Colonic mucosa (tissue), 4 donors: Measurements from ENCODE around the gene SCGB2A2. TPM values are rescaled to one million over a fixed set of nuclear protein-coding genes. Genes with fewer than 3 reads are reported as not detected.

Source experiments
- DNase-seq: peaks from one replicate; pipeline ENCODE4 v3.0.0-alpha.2; 2020
- H3K27ac ChIP-seq: fragments of 200-600 bp; one replicate; pipeline ENCODE4 v1.8.0; 2021
- H3K27me3 ChIP-seq: fragments of 200-600 bp; one replicate; pipeline ENCODE4 v1.8.0; 2021
- H3K36me3 ChIP-seq: fragments of 200-600 bp; one replicate; pipeline ENCODE4 v1.8.0; 2021
- H3K4me1 ChIP-seq: fragments of 200-600 bp; one replicate; pipeline ENCODE4 v1.8.0; 2021; ENCODE audit warnings: mild to moderate bottlenecking
- H3K4me3 ChIP-seq: fragments of 200-600 bp; one replicate; pipeline ENCODE4 v1.8.0; 2021
- H3K9ac ChIP-seq, 2 donors: one replicate each; pipeline ENCODE4 v1.7.0; 2013; ENCODE audit warnings: control low read depth in 2 of 2, low read depth in 2 of 2, low read length in 2 of 2
- H3K9me3 ChIP-seq: fragments of 200-600 bp; one replicate; pipeline ENCODE4 v1.8.0; 2021
- intact Hi-C: fragments of 100-400 bp; cut with DNase I; formaldehyde crosslinking; loops from one replicate; pipeline ENCODE4 v1.14.1; 2022
- total RNA-seq, 2 donors: library from RNA; stranded (reverse); fragmentation: NEBNext Ultra II Directional in 1 of 2; extraction: Animal tissue kit (Norgen Biotek cat#: 25700) in 1 of 2; gene quantifications; one replicate each; pipeline ENCODE4 v1.2.1, GENCODE V29; 2021
- TF ChIP-seq, protein P1 (sequence below): fragments of 200-600 bp; IDR thresholded peaks from one replicate; pipeline ENCODE4 v1.8.0; 2022; ENCODE audit warnings: antibody characterized with exemption, mild to moderate bottlenecking
- donor health status: healthy.
- donor health status: DM: no; HTN: no; CAD: no.
- donor health status: DM: no; HTN: no; CAD: no.

The SCGB2A2 gene
- total RNA-seq, 2 donors from 2014 or later: not detected

DNA sequence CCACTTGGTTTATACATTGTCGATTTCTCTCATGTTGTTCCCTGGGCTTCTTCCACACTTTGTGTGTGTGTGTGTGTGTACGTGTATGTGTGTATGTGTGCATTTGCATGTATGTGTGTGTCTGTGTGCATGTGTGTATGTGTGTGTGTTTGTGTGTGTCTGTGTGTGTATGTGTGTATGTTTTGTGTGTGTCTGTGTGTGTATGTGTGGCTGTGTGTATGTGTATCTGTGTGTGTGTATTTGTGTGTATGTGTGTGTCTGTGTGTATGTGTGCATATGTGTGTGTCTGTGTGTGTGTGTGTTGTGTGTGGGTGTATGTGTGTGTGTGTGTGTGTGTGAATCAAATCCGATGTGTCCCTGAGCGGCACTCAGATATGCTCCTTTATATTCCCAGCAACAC lies 32.5 kb upstream of the SCGB2A2 start:
- Histone ChIP-seq H3K36me3 (no peaks in the 10 kb centered on the region), H3K9ac (no peak overlapping the region), H3K4me3 (no peak overlapping the region), H3K27me3 (no peaks in the 10 kb centered on the region), H3K9me3 (no peaks in the 10 kb centered on the region), H3K27ac (no peak overlapping the region), H3K4me1 (no peaks in the 10 kb centered on the region)
- intact Hi-C loops: no loop called here
- no peak for DNase-seq
- TF ChIP-seq, protein P1, sequence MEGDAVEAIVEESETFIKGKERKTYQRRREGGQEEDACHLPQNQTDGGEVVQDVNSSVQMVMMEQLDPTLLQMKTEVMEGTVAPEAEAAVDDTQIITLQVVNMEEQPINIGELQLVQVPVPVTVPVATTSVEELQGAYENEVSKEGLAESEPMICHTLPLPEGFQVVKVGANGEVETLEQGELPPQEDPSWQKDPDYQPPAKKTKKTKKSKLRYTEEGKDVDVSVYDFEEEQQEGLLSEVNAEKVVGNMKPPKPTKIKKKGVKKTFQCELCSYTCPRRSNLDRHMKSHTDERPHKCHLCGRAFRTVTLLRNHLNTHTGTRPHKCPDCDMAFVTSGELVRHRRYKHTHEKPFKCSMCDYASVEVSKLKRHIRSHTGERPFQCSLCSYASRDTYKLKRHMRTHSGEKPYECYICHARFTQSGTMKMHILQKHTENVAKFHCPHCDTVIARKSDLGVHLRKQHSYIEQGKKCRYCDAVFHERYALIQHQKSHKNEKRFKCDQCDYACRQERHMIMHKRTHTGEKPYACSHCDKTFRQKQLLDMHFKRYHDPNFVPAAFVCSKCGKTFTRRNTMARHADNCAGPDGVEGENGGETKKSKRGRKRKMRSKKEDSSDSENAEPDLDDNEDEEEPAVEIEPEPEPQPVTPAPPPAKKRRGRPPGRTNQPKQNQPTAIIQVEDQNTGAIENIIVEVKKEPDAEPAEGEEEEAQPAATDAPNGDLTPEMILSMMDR: no peak

DNA sequence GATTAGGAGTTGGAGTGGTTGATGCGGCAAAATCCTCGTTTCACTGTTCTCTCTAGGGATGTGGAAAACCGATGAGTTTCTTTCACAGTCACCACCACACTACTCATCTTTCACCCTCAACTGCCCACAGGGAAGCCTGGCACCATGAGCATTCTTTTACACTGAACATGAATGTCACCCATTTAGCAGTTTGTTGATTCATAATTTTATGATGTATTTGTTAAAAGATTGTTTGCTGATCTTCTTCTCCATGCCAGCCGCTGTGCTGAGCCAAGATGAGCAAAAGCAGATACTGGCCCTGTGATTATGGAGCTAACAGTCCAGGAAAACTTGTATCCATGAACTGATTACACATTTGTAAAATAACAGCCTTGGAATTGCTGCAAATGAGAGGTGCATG lies 31.8 kb upstream of the SCGB2A2 start:
- intact Hi-C loops: no loop called here
- no peak overlapping the region for H3K4me3 ChIP-seq
- TF ChIP-seq, protein P1: no peak
- no peaks in the 10 kb centered on the region for H3K36me3 ChIP-seq
- no peak for DNase-seq
- no peak overlapping the region for H3K27ac ChIP-seq
- no peaks in the 10 kb centered on the region for H3K9me3 ChIP-seq
- H3K9ac ChIP-seq: no peak overlapping the region
- H3K27me3 ChIP-seq: no peaks in the 10 kb centered on the region
- no peaks in the 10 kb centered on the region for H3K4me1 ChIP-seq

DNA sequence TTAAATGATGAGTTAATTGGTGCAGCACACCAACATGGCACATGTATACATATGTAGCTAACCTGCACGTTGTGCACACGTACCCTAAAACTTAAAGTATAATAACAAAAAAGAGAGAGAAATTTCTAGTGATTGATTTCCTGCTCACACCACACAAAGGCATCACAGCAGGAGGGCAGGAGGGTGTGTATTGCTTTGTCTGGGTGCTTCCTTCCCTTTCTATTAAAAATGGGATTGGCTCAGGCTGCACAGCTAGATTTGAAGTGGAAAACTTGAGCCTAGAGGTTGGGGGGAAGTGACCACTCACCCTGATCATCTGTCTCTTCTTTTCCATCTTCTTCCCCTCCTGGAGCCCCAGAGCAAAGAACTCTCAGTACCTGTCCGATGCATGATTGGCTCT lies 28.9 kb upstream of the SCGB2A2 start:
- intact Hi-C loops: no loop called here
- H3K4me1 ChIP-seq: no peaks in the 10 kb centered on the region
- no peaks in the 10 kb centered on the region for H3K27me3 ChIP-seq
- H3K4me3 ChIP-seq: no peak overlapping the region
- TF ChIP-seq, protein P1: no peak
- no peaks in the 10 kb centered on the region for H3K36me3 ChIP-seq
- H3K9me3 ChIP-seq: no peaks in the 10 kb centered on the region
- no peak overlapping the region for H3K9ac ChIP-seq
- H3K27ac ChIP-seq: no peak overlapping the region
- DNase-seq: no peak

DNA sequence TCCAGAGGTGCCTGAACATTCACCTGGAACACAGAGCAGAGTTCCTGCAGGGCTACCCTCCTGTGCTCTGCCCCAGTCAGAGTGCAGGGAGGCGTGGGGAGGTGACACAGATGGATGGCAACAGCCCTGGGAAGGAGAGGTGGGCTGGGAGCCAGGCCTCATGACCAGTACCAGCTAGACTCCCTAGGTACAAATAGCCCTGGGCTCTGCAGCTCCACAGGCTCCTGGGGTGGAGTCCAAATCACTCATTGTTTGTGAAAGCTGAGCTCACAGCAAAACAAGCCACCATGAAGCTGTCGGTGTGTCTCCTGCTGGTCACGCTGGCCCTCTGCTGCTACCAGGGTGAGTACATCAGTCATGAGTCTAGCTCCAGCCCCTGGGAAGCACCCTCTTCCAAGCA lies 27.9 kb upstream of the SCGB2A2 start, which contains the start of gene SCGB1D2:
TSS of gene SCGB1D2 (plus strand) at position 219 of the 400 bp plus-strand sequence. CDS start at position 288, 69 bp downstream.
- H3K36me3 ChIP-seq: no peaks in the 10 kb centered on the region
- intact Hi-C loops: no loop called here
- H3K4me3 ChIP-seq: no peak within 1 kb of the TSS
- no peak within 1 kb of the TSS for H3K9ac ChIP-seq
- no peaks in the 10 kb centered on the region for H3K4me1 ChIP-seq
- no peak for DNase-seq
- no peaks in the 10 kb centered on the region for H3K9me3 ChIP-seq
- TF ChIP-seq, protein P1: no peak
- H3K27me3 ChIP-seq: no peaks in the 10 kb centered on the region
- H3K27ac ChIP-seq: no peak within 1 kb of the TSS

DNA sequence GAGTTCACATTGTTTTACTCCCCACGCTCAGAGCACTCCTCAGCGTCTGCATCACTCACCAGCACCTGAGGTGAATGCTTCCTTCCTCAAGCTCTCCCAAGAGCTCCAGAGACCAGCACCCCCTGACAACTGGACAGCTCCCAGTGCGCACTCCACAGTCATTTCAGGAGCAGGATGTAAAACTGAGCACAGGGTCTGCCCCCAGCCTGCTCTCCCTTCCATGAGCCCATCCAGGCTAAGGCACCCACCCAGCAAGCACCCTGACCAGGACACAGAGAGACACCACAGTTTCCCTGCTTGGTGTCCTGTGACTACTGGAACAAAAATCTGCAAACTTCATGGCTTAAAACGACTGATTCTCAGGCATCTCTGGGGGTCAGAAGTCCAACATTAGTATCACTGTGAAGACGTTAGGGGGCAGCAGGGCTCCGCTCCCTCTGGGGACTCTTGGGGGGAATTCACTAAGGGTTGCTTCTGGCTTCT lies 24.6 kb upstream of the SCGB2A2 start:
- no peaks in the 10 kb centered on the region for H3K9me3 ChIP-seq
- H3K9ac ChIP-seq: no peak overlapping the region
- intact Hi-C loops: no loop called here
- peak; percentile 19 for DNase-seq
- H3K36me3 ChIP-seq: no peaks in the 10 kb centered on the region
- H3K27ac ChIP-seq: no peak overlapping the region
- H3K27me3 ChIP-seq: no peaks in the 10 kb centered on the region
- TF ChIP-seq, protein P1: no peak
- H3K4me3 ChIP-seq: no peak overlapping the region
- no peaks in the 10 kb centered on the region for H3K4me1 ChIP-seq
